Measurements from ENCODE around the gene IGSF21.

The IGSF21 gene

DNA sequence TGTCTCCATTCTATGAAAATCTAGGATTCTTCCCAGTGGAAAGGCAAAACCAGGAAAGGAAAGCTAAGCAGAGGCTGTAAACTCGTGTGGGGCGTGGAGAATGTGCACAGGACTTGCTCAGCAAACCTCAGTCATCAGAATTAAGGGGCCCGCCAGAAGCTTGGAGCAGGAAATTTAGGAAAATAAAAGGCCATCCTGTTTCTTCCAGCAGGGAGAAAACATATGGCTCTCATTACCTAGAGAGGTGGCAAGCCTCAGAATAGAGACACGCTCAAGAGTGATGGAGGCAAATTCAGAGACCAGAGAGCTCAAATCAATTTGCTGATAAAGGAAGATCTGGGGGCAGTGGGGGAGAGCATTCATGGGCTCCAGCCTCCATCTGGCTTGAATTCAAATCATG lies 221.2 kb downstream of the IGSF21 start:
- no peaks in the 10 kb centered on the region for H3K4me1 ChIP-seq (ENCODE audit: low read length)
- peaks cover 97% of the 10 kb centered on the region for H3K27me3 ChIP-seq (replicated peaks; ENCODE audit: insufficient read depth, low read length)
- no peaks in the 10 kb centered on the region for H3K36me3 ChIP-seq (replicated peaks; ENCODE audit: insufficient read depth, low read length)
- no peak for DNase-seq
- no peak overlapping the region for H3K27ac ChIP-seq (ENCODE audit: low read length)
- no peak overlapping the region for H3K4me2 ChIP-seq (ENCODE audit: low read depth, low read length)
- H3K9me2 ChIP-seq (replicated peaks; ENCODE audit: insufficient read depth, low read length), result no peaks in the 10 kb centered on the region
- H3K9ac ChIP-seq (ENCODE audit: low read length), result no peak overlapping the region
- no peak overlapping the region for H3K4me3 ChIP-seq (ENCODE audit: low read length)
- H3K9me3 ChIP-seq (replicated peaks; ENCODE audit: insufficient read depth, low read length), result no peaks in the 10 kb centered on the region
- H3K79me2 ChIP-seq (ENCODE audit: low read length), result no peaks in the 10 kb centered on the region
- no peaks in the 10 kb centered on the region for H4K20me1 ChIP-seq (ENCODE audit: insufficient read depth, low read length)
- TF ChIP-seq CTCF (IDR thresholded peaks at IDR 0.05; ENCODE audit: low read length) (no peak), EZH2phosphoT487 (IDR thresholded peaks at IDR 0.05; ENCODE audit: low read length) (no peak), EZH2 (optimal IDR thresholded peaks at IDR 0.05; ENCODE audit: low read depth, low read length) (no peak)
- H3F3A ChIP-seq (ENCODE audit: insufficient read depth, low read length), result no peaks in the 10 kb centered on the region
- H2AFZ ChIP-seq (ENCODE audit: low read length), result no peak overlapping the region

GRCh38 chr1:18329469-18330253 lies 222.1 kb downstream of the IGSF21 start:
- Histone ChIP-seq H3F3A (ENCODE audit: insufficient read depth, low read length) (no peaks in the 10 kb centered on the region), H3K4me1 (ENCODE audit: low read length) (no peaks in the 10 kb centered on the region), H3K27ac (ENCODE audit: low read length) (no peak overlapping the region), H3K4me3 (ENCODE audit: low read length) (no peak overlapping the region), H3K27me3 (replicated peaks; ENCODE audit: insufficient read depth, low read length) (peaks cover 97% of the 10 kb centered on the region), H4K20me1 (ENCODE audit: insufficient read depth, low read length) (no peaks in the 10 kb centered on the region), H3K9ac (ENCODE audit: low read length) (no peak overlapping the region), H2AFZ (ENCODE audit: low read length) (no peak overlapping the region), H3K9me2 (replicated peaks; ENCODE audit: insufficient read depth, low read length) (no peaks in the 10 kb centered on the region), H3K79me2 (ENCODE audit: low read length) (no peaks in the 10 kb centered on the region), H3K9me3 (replicated peaks; ENCODE audit: insufficient read depth, low read length) (no peaks in the 10 kb centered on the region), H3K4me2 (ENCODE audit: low read depth, low read length) (no peak overlapping the region), H3K36me3 (replicated peaks; ENCODE audit: insufficient read depth, low read length) (no peaks in the 10 kb centered on the region)
- no peak for DNase-seq
- TF ChIP-seq EZH2phosphoT487 (IDR thresholded peaks at IDR 0.05; ENCODE audit: low read length), result no peak
- no peak for TF ChIP-seq EZH2 (optimal IDR thresholded peaks at IDR 0.05; ENCODE audit: low read depth, low read length)
- no peak for TF ChIP-seq CTCF (IDR thresholded peaks at IDR 0.05; ENCODE audit: low read length)

DNA sequence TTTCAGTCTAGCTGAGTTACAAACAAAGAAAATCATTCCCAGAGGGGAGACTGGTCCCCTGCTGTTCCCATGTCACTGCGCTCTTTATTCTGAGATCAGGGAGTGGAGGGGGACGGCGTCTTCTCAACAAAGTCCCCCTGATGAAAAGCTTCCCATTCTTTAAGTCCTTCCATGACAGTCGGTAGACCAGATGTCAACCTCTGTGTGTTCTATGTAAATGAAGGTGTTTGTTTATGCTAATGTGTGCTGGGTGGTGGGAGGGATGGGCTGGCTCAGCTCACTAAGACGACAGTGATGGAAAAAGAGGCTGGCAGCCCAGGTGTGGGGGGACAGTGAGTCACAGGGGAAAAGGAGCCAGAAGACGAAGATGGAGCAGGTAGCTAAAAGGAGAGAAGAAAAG lies 225.0 kb downstream of the IGSF21 start:
- H2AFZ ChIP-seq (ENCODE audit: low read length), result no peak overlapping the region
- no peak overlapping the region for H3K27ac ChIP-seq (ENCODE audit: low read length)
- H3K4me1 ChIP-seq (ENCODE audit: low read length), result no peaks in the 10 kb centered on the region
- H3K4me3 ChIP-seq (ENCODE audit: low read length), result no peak overlapping the region
- DNase-seq, result no peak
- H4K20me1 ChIP-seq (ENCODE audit: insufficient read depth, low read length), result no peaks in the 10 kb centered on the region
- H3F3A ChIP-seq (ENCODE audit: insufficient read depth, low read length), result no peaks in the 10 kb centered on the region
- no peak for TF ChIP-seq CTCF (IDR thresholded peaks at IDR 0.05; ENCODE audit: low read length)
- TF ChIP-seq EZH2phosphoT487 (IDR thresholded peaks at IDR 0.05; ENCODE audit: low read length), result no peak
- no peak for TF ChIP-seq EZH2 (optimal IDR thresholded peaks at IDR 0.05; ENCODE audit: low read depth, low read length)
- H3K9me3 ChIP-seq (replicated peaks; ENCODE audit: insufficient read depth, low read length), result no peaks in the 10 kb centered on the region
- no peaks in the 10 kb centered on the region for H3K36me3 ChIP-seq (replicated peaks; ENCODE audit: insufficient read depth, low read length)
- peaks cover 88% of the 10 kb centered on the region for H3K27me3 ChIP-seq (replicated peaks; ENCODE audit: insufficient read depth, low read length)
- no peak overlapping the region for H3K4me2 ChIP-seq (ENCODE audit: low read depth, low read length)
- H3K9me2 ChIP-seq (replicated peaks; ENCODE audit: insufficient read depth, low read length), result no peaks in the 10 kb centered on the region
- no peak overlapping the region for H3K9ac ChIP-seq (ENCODE audit: low read length)
- no peaks in the 10 kb centered on the region for H3K79me2 ChIP-seq (ENCODE audit: low read length)
